Fibroblast of lung (primary cell): ENCODE measurements around the gene ATG13. TPM values are rescaled to one million over a fixed set of nuclear protein-coding genes. Genes with fewer than 3 reads are reported as not detected.

Experiments used
- DNase-seq, 2 donors: peaks; one replicate each; pipeline versions ENCODE4 v3.0.0 to v3.0.0-alpha.2; 2010; ENCODE audit warnings: low read depth in 2 of 2
- H2AFZ ChIP-seq: 2 replicates; pipeline ENCODE4 v1.5.1; 2012; ENCODE audit warnings: low read length, control low read depth, inconsistent platforms
- H3K27ac ChIP-seq: 2 replicates; pipeline ENCODE4 v1.5.1; 2011; ENCODE audit warnings: low read length, control low read depth; ENCODE audit not compliant: insufficient read depth
- H3K27me3 ChIP-seq: 2 replicates; pipeline ENCODE4 v1.5.1; 2011; ENCODE audit warnings: mild to moderate bottlenecking, low read length; ENCODE audit not compliant: control insufficient read depth, insufficient read depth
- H3K36me3 ChIP-seq: 2 replicates; pipeline ENCODE4 v1.5.1; 2011; ENCODE audit warnings: low read length; ENCODE audit not compliant: control insufficient read depth, insufficient read depth
- H3K4me1 ChIP-seq: 2 replicates; pipeline ENCODE4 v1.5.1; 2011; ENCODE audit warnings: low read length; ENCODE audit not compliant: control insufficient read depth, insufficient read depth; ENCODE audit errors: extremely low read depth
- H3K4me2 ChIP-seq: 2 replicates; pipeline ENCODE4 v1.5.1; 2011; ENCODE audit warnings: low read length, control low read depth; ENCODE audit not compliant: insufficient read depth; ENCODE audit errors: extremely low read depth
- H3K4me3 ChIP-seq, 4 experiments: fragments of 200-600 bp in 1 of 4; sonication (generic) in 1 of 4; replicated peaks in 1 of 4; 2 replicates each; pipeline ENCODE4 v1.5.1; 2011 to 2016; ENCODE audit warnings: low read length in 4 of 4, low read depth in 3 of 4, mild to moderate bottlenecking in 3 of 4, control low read depth in 2 of 4, inconsistent platforms in 1 of 4, mixed read lengths in 1 of 4; ENCODE audit not compliant: insufficient read depth in 1 of 4; ENCODE audit errors: control extremely low read depth in 1 of 4
- H3K79me2 ChIP-seq: 2 replicates; pipeline ENCODE4 v1.5.1; 2012; ENCODE audit warnings: mild to moderate bottlenecking, low read length, inconsistent platforms; ENCODE audit not compliant: control insufficient read depth, insufficient read depth
- H3K9ac ChIP-seq: 2 replicates; pipeline ENCODE4 v1.5.1; 2011; ENCODE audit warnings: mild to moderate bottlenecking, low read length, control low read depth; ENCODE audit not compliant: insufficient read depth
- H3K9me3 ChIP-seq: 2 replicates; pipeline ENCODE4 v1.5.1; 2012; ENCODE audit warnings: low read depth, low read length; ENCODE audit not compliant: control insufficient read depth, insufficient read depth
- H4K20me1 ChIP-seq: 2 replicates; pipeline ENCODE4 v1.5.1; 2011; ENCODE audit warnings: low read length; ENCODE audit not compliant: control insufficient read depth, insufficient read depth; ENCODE audit errors: extremely low read depth
- CTCF ChIP-seq, 2 donors: IDR thresholded peaks in 1 of 2; conservative IDR thresholded peaks in 1 of 2; 1 replicate in 1 of 2; 2 replicates in 1 of 2; pipeline ENCODE4 v1.5.1; 2011 to 2012; ENCODE audit warnings: low read length in 2 of 2, control low read depth in 1 of 2, inconsistent platforms in 1 of 2, low read depth in 1 of 2, mild to moderate bottlenecking in 1 of 2
- EZH2 ChIP-seq: IDR thresholded peaks from 2 replicates; pipeline ENCODE4 v1.5.1; 2012; ENCODE audit warnings: low read length, control low read depth, mild to moderate bottlenecking; ENCODE audit errors: missing control alignments
- polyA plus RNA-seq, 2 donors: library from polyadenylated mRNA; depleted of rRNA in 1 of 2; stranded (reverse) in 1 of 2; unstranded in 1 of 2; fragments of >200 nt; gene quantifications; 2 replicates each; pipeline ENCODE4 v1.2.1, GENCODE V29; 2011 to 2012; ENCODE audit warnings: missing spikeins in 1 of 2
- total RNA-seq: library from RNA; depleted of rRNA; stranded (reverse); fragments of >200 nt; gene quantifications from 2 replicates; pipeline ENCODE4 v1.2.1, GENCODE V29; 2014

Gene ATG13
- total and polyA plus RNA-seq, 2 donors (not counting 1 experiment from before 2014, with no cell fraction given), result 44.9 to 67.4 TPM

- peak; percentile 69 to 83 for DNase-seq
- no peak overlapping the region for H3K9ac ChIP-seq
- no peaks in the 10 kb centered on the region for H4K20me1 ChIP-seq
- no peak overlapping the region for H3K4me2 ChIP-seq
- H3K27me3 ChIP-seq, result no peaks in the 10 kb centered on the region
- no peak overlapping the region for H3K4me3 ChIP-seq
- H3K27ac ChIP-seq, result no peak overlapping the region
- peaks cover 2% of the 10 kb centered on the region for H3K36me3 ChIP-seq
- no peaks in the 10 kb centered on the region for H3K4me1 ChIP-seq
- TF ChIP-seq EZH2 (no peak), CTCF (conservative IDR thresholded peaks at IDR 0.05 in 1 of 2, IDR thresholded peaks at IDR 0.05 in 1 of 2; ENCODE audit: low read depth in 1 of 2, low read length in 2 of 2) (no peak)
- no peaks in the 10 kb centered on the region for H3K79me2 ChIP-seq
- no peak overlapping the region for H2AFZ ChIP-seq
- H3K9me3 ChIP-seq, result no peaks in the 10 kb centered on the region
Observed at GRCh38 chr11:46659908-46660307, 42.6 kb downstream of the ATG13 start.

- DNase-seq, result no peak
- H3K9me3 ChIP-seq, result no peaks in the 10 kb centered on the region
- no peaks in the 10 kb centered on the region for H4K20me1 ChIP-seq
- H3K4me1 ChIP-seq, result no peaks in the 10 kb centered on the region
- no peak for TF ChIP-seq EZH2
- no peak for TF ChIP-seq CTCF (conservative IDR thresholded peaks at IDR 0.05 in 1 of 2, IDR thresholded peaks at IDR 0.05 in 1 of 2; ENCODE audit: low read depth in 1 of 2, low read length in 2 of 2)
- no peak overlapping the region for H3K27ac ChIP-seq
- H3K79me2 ChIP-seq, result no peaks in the 10 kb centered on the region
- H3K9ac ChIP-seq, result no peak overlapping the region
- no peak overlapping the region for H3K4me2 ChIP-seq
- no peak overlapping the region for H2AFZ ChIP-seq
- peaks cover 2% of the 10 kb centered on the region for H3K36me3 ChIP-seq
- no peak overlapping the region for H3K4me3 ChIP-seq
- no peaks in the 10 kb centered on the region for H3K27me3 ChIP-seq
Observed at GRCh38 chr11:46661836-46662235, 44.5 kb downstream of the ATG13 start.

GRCh38 chr11:46662366-46662765 is 45.0 kb downstream of the ATG13 start:
- no peak for DNase-seq
- TF ChIP-seq CTCF (conservative IDR thresholded peaks at IDR 0.05 in 1 of 2, IDR thresholded peaks at IDR 0.05 in 1 of 2; ENCODE audit: low read depth in 1 of 2, low read length in 2 of 2) (no peak), EZH2 (no peak)
- H3K4me2 ChIP-seq, result no peak overlapping the region
- no peaks in the 10 kb centered on the region for H4K20me1 ChIP-seq
- H3K9me3 ChIP-seq, result no peaks in the 10 kb centered on the region
- peaks cover 2% of the 10 kb centered on the region for H3K36me3 ChIP-seq
- H3K27ac ChIP-seq, result no peak overlapping the region
- no peak overlapping the region for H3K9ac ChIP-seq
- H3K4me1 ChIP-seq, result no peaks in the 10 kb centered on the region
- no peak overlapping the region for H2AFZ ChIP-seq
- no peaks in the 10 kb centered on the region for H3K27me3 ChIP-seq
- no peak overlapping the region for H3K4me3 ChIP-seq
- H3K79me2 ChIP-seq, result no peaks in the 10 kb centered on the region
